Tibial nerve (tissue), 4 donors: Measurements from ENCODE around the gene PALM. TPM values are rescaled to one million over a fixed set of nuclear protein-coding genes. Genes with fewer than 3 reads are reported as not detected.

ENCODE experiments used
- DNase-seq, 2 donors: peaks; one replicate each; pipeline ENCODE4 v3.0.0-alpha.2; 2019; ENCODE audit warnings: low spot score in 2 of 2
- H3K27ac ChIP-seq, 4 donors: fragments of 200-600 bp; sonication (generic) in 3 of 4; one replicate each; pipeline ENCODE4 v1.5.1; 2017 to 2019; ENCODE audit warnings: mild to moderate bottlenecking in 1 of 4
- H3K27me3 ChIP-seq, 2 donors: fragments of 200-600 bp; sonication (generic) in 1 of 2; one replicate each; pipeline versions ENCODE4 v1.5.1 to v1.6.0; 2017 to 2019
- H3K36me3 ChIP-seq, 3 donors: fragments of 200-600 bp; sonication (generic); one replicate each; pipeline ENCODE4 v1.5.1; 2018 to 2019
- H3K4me1 ChIP-seq, 4 donors: fragments of 200-600 bp; sonication (generic) in 3 of 4; one replicate each; pipeline ENCODE4 v1.5.1; 2017 to 2019
- H3K4me3 ChIP-seq, 4 donors: fragments of 200-600 bp; sonication (generic) in 3 of 4; one replicate each; pipeline ENCODE4 v1.5.1; 2017 to 2019; ENCODE audit warnings: mild to moderate bottlenecking in 1 of 4, moderate library complexity in 1 of 4
- H3K9me3 ChIP-seq, 4 donors: fragments of 200-600 bp; sonication (generic) in 3 of 4; one replicate each; pipeline ENCODE4 v1.5.1; 2017 to 2019
- EP300 ChIP-seq, 2 donors: sonication (generic); formaldehyde crosslinking; IDR thresholded peaks; one replicate each; pipeline ENCODE4 v1.6.1; 2017; ENCODE audit warnings: antibody characterized with exemption in 2 of 2, mild to moderate bottlenecking in 1 of 2
- POLR2A ChIP-seq, 2 donors: fragments of 450-650 bp; IDR thresholded peaks; one replicate each; pipeline ENCODE4 v1.6.1; 2017; ENCODE audit warnings: antibody characterized with exemption in 2 of 2, mild to moderate bottlenecking in 2 of 2, moderate library complexity in 2 of 2
- WGBS, 2 donors: methylation state at CpG; one replicate each; pipeline ENCODE4 v1.1.5; 2018; 5-methylcytosine and 5-hydroxymethylcytosine counted together
- total RNA-seq, 4 donors: library from RNA; depleted of rRNA; stranded (reverse); fragments of >200 nt; gene quantifications; one replicate each; pipeline ENCODE4 v1.1.0, GENCODE V29; 2016
- TF ChIP-seq, protein P1 (sequence below), 5 experiments: fragments of 200-600 bp in 3 of 5; fragments of 450-650 bp in 2 of 5; sonication (generic) in 3 of 5; IDR thresholded peaks; one replicate each; pipeline ENCODE4 v1.5.1; 2016 to 2019; ENCODE audit warnings: antibody characterized with exemption in 5 of 5, mild to moderate bottlenecking in 3 of 5, moderate library complexity in 2 of 5

Gene PALM
- total RNA-seq, 4 donors from 2014 or later: 65.7 to 101 (median 98.0) TPM

DNA sequence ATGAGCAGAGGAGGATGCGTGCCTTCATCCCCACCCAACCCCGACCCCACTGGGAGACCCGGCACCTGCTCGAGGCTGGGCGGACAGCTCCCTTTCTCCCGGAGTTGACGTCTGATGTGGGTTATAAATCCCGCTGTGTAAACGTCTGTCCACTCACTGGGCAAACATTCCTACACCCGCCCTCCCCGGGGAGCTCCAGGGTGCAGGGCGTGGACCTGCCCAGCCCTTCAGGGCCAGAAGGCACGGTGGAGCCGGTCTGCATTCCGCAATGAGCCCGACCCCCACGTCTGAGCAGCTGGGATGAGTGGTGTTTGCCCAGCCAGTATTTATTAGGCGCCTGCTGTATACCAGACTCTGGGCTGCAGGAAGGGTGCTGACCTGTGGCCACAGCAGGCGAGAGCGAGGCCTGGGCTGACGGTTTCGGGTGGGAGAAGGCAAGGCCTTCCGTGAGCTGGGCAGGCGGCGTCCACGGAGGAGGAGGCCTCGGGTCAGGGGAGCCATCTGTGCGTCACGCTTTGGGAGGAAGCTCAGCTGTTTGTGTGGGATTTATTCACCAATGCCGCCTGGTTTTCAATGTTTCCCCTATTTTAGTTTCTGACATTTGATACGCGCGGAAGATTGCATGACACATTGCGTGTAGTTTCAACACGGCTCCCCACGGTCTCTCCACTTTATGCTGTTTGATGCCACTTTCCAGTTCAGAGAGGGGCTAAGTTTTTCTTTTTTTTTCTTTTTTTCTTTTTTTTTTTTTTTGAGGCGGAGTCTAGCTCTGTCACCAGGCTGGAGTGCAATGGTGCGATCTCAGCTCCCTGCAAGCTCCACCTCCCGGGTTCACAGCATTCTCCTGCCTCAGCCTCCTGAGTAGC lies 44.1 kb downstream of the PALM start:
- DNase-seq: peak; percentile 43 to 57
- H3K27me3 ChIP-seq: no peaks in the 10 kb centered on the region
- H3K27ac ChIP-seq: peak overlapping the region; percentile 18 to 84 (median 72)
- peaks cover 0 to 5% (median 2%) of the 10 kb centered on the region in 4 donors for H3K9me3 ChIP-seq
- no peak for TF ChIP-seq POLR2A (IDR thresholded peaks at IDR 0.05)
- TF ChIP-seq EP300 (IDR thresholded peaks at IDR 0.05): peak in 1 of 2 donors; percentile 29
- TF ChIP-seq, protein P1, sequence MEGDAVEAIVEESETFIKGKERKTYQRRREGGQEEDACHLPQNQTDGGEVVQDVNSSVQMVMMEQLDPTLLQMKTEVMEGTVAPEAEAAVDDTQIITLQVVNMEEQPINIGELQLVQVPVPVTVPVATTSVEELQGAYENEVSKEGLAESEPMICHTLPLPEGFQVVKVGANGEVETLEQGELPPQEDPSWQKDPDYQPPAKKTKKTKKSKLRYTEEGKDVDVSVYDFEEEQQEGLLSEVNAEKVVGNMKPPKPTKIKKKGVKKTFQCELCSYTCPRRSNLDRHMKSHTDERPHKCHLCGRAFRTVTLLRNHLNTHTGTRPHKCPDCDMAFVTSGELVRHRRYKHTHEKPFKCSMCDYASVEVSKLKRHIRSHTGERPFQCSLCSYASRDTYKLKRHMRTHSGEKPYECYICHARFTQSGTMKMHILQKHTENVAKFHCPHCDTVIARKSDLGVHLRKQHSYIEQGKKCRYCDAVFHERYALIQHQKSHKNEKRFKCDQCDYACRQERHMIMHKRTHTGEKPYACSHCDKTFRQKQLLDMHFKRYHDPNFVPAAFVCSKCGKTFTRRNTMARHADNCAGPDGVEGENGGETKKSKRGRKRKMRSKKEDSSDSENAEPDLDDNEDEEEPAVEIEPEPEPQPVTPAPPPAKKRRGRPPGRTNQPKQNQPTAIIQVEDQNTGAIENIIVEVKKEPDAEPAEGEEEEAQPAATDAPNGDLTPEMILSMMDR (IDR thresholded peaks at IDR 0.05): no peak
- WGBS, 2 donors: 21 to 27% methylated on average over 27 to 38 of the region's 39 CpGs
- H3K36me3 ChIP-seq: peaks cover 0 to 7% (median 0%) of the 10 kb centered on the region in 3 donors
- no peak overlapping the region for H3K4me3 ChIP-seq
- H3K4me1 ChIP-seq: peaks cover 0 to 25% (median 0%) of the 10 kb centered on the region in 4 donors

DNA sequence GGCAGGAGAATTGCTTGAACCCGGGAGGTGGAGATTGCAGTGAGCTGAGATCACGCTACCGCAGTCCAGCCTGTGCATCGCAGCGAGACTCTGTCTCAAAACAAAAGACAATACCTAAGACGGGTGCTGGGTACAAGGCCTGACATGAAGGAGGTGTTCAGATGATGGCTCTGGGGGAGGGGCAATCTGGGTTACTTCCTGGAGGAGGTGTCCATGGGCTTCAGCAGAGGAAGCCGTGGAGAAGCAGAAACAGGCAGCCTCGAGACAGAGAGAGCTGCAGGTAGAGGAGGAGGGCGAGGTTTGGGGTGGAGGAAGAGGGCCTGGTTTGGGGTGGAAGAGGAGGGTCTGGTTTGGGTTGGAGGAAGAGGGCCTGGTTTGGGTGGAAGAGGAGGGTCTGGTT lies 45.8 kb downstream of the PALM start:
- Histone ChIP-seq H3K4me3 (no peak overlapping the region), H3K27ac (peak overlapping the region in 1 of 4 donors; percentile 84), H3K9me3 (peaks cover 0 to 12% (median 0%) of the 10 kb centered on the region in 4 donors), H3K27me3 (no peaks in the 10 kb centered on the region), H3K36me3 (no peaks in the 10 kb centered on the region), H3K4me1 (peaks cover 0 to 25% (median 0%) of the 10 kb centered on the region in 4 donors)
- no peak for TF ChIP-seq POLR2A (IDR thresholded peaks at IDR 0.05)
- TF ChIP-seq, protein P1 (IDR thresholded peaks at IDR 0.05): no peak
- TF ChIP-seq EP300 (IDR thresholded peaks at IDR 0.05): no peak
- WGBS, 2 donors: 81 to 89% methylated on average over 9 of the region's 9 CpGs
- DNase-seq: no peak

DNA sequence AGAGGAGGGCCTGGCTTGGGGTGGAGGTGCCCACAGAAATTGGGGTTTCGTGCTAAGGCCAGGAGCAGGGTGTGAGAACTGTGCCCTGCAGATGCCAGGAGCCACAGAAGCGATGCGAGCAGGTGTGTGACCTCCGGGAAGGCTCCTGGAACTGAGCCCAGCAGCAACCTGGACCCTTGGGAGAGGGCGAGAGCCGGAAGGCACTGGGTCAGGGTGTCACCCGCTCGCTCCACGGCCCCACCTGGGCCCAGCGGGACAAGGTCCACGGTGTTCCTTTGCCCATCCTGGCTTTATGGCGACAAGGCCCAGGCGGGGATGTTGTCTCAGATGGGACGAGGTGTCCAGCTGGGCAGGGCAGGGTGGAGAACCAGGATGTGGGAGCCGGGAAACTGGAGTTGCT lies 46.3 kb downstream of the PALM start:
- no peak for TF ChIP-seq POLR2A (IDR thresholded peaks at IDR 0.05)
- TF ChIP-seq, protein P1 (IDR thresholded peaks at IDR 0.05): no peak
- TF ChIP-seq EP300 (IDR thresholded peaks at IDR 0.05): no peak
- H3K4me3 ChIP-seq: no peak overlapping the region
- no peaks in the 10 kb centered on the region for H3K27me3 ChIP-seq
- 88 to 95% methylated on average over 15 of the region's 15 CpGs for WGBS, 2 donors
- no peak for DNase-seq
- no peaks in the 10 kb centered on the region for H3K36me3 ChIP-seq
- H3K4me1 ChIP-seq: peaks cover 0 to 25% (median 0%) of the 10 kb centered on the region in 4 donors
- H3K9me3 ChIP-seq: peaks cover 0 to 12% (median 0%) of the 10 kb centered on the region in 4 donors
- peak overlapping the region in 1 of 4 donors; percentile 84 for H3K27ac ChIP-seq

GRCh38 chr19:756236-756635 lies 47.5 kb downstream of the PALM start:
- TF ChIP-seq, protein P1 (IDR thresholded peaks at IDR 0.05): no peak
- H3K36me3 ChIP-seq: no peaks in the 10 kb centered on the region
- no peak overlapping the region for H3K27ac ChIP-seq
- peaks cover 0 to 19% (median 0%) of the 10 kb centered on the region in 4 donors for H3K4me1 ChIP-seq
- H3K27me3 ChIP-seq: no peaks in the 10 kb centered on the region
- H3K4me3 ChIP-seq: no peak overlapping the region
- no peak for DNase-seq
- H3K9me3 ChIP-seq: peaks cover 0 to 12% (median 0%) of the 10 kb centered on the region in 4 donors
